ENCODE results near the gene NCBP3. TPM values are rescaled to one million over a fixed set of nuclear protein-coding genes. Genes with fewer than 3 reads are reported as not detected.

NCBP3 gene
- total and polyA plus RNA-seq, 2 of the 4 experiments (the other 2 are of a cell fraction) = 10.8 to 13.5 TPM

DNA sequence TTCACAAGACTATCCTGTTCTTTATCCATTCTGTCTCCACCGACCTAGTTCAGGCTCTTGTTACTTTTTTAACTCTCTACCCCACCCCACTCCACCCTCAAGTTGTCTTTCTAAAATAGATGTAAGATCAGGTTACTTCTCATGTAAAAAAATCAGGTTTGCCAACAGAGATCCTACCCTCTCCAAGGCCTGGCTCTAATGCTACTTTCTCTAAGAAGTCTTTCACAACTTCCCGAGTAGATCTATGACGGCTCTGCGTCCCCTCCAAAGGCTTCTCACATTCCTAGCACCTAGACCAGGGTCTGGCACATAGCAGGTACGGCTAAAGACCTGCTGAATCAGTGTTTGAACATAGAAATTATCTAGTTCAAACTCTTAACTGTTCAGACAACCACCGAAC lies 30.9 kb downstream of the NCBP3 start:
- Histone ChIP-seq H4K8ac (ENCODE audit: low read depth in 2 of 2, low read length in 2 of 2) (no peak overlapping the region), H2AFZ (replicated peaks; ENCODE audit: low read length, poor library complexity) (no peak overlapping the region), H3K23ac (ENCODE audit: low read depth, low read length) (no peak overlapping the region), H2BK120ac (ENCODE audit: low read depth, low read length) (no peak overlapping the region), H3K36me3 (ENCODE audit: control insufficient read depth, insufficient read depth, low read length) (peaks cover 50% of the 10 kb centered on the region), H3K79me1 (ENCODE audit: low read depth in 1 of 2, low read length in 2 of 2) (peaks cover 3 to 6% of the 10 kb centered on the region in 2 experiments; a peak in 1 of 4 replicates), H3K4me2 (ENCODE audit: low read depth, low read length) (no peak overlapping the region), H2BK15ac (ENCODE audit: low read depth, low read length) (no peak overlapping the region), H3K4me3 (ENCODE audit: insufficient read depth, low read depth, low read length) (no peak overlapping the region), H2BK5ac (ENCODE audit: low read depth, low read length, poor library complexity, severe bottlenecking) (no peak overlapping the region), H3K14ac (replicated peaks; ENCODE audit: low read depth, low read length) (no peak overlapping the region), H4K20me1 (ENCODE audit: insufficient read depth, low read length) (no peaks in the 10 kb centered on the region), H2AK5ac (ENCODE audit: low read depth, low read length) (no peak overlapping the region), H3K27me3 (ENCODE audit: control insufficient read depth, insufficient read depth, low read length) (no peaks in the 10 kb centered on the region), H3K9me3 (ENCODE audit: control insufficient read depth, insufficient read depth, low read length) (no peaks in the 10 kb centered on the region), H3K4ac (ENCODE audit: low read depth, low read length) (no peak overlapping the region), H2BK20ac (ENCODE audit: low read depth, low read length) (no peak overlapping the region), H3K4me1 (ENCODE audit: control insufficient read depth, insufficient read depth, low read length) (no peaks in the 10 kb centered on the region), H4K5ac (ENCODE audit: low read depth, low read length) (no peak overlapping the region), H3K9ac (ENCODE audit: low read depth, low read length) (no peak overlapping the region), H2AK9ac (replicated peaks; ENCODE audit: low read depth, low read length, poor library complexity) (no peak overlapping the region), H3K18ac (ENCODE audit: low read depth, low read length) (no peak overlapping the region), H4K91ac (ENCODE audit: insufficient read depth, low read depth, low read length) (no peak overlapping the region), H3K56ac (ENCODE audit: extremely low read depth, insufficient read depth, low read length) (no peak overlapping the region), H3K9me1 (ENCODE audit: insufficient read depth, low read length) (peaks cover 3% of the 10 kb centered on the region; the same call in 1 of the 2 replicates), H3K27ac (ENCODE audit: insufficient read depth, low read length) (no peak overlapping the region)
- CTCF ChIA-PET = interaction anchor here (0.6 kb wide), 1 partner anchor 187 kb away, joined by 3 read pairs; no protein-coding TSS in a partner anchor
- dilution Hi-C loops (cut with HindIII; ENCODE audit: low sequenced_read_pairs, unreplicated experiment) = no loop called here
- DNase-seq (no peak), ATAC-seq (ENCODE audit: low read depth) (no peak)
- intact Hi-C loops (cut with micrococcal nuclease) = no loop called here
- 100% methylated on average over 1 of the region's 6 CpGs; no CpG with 5 or more reads in 1 of the 2 experiments for WGBS, 2 experiments (ENCODE audit: extremely low coverage in 2 of 2, insufficient read length in 1 of 2)
- BruUV-seq (replicated peaks) = no TSS peak
- no peak for TF ChIP-seq SMC3 (IDR thresholded peaks at IDR 0.05; ENCODE audit: low read depth, low read length)
- no peak for TF ChIP-seq NFE2L2 (IDR thresholded peaks at IDR 0.05; ENCODE audit: low read depth, low read length)
- no peak for TF ChIP-seq CHD1 (IDR thresholded peaks at IDR 0.05; ENCODE audit: low read depth, low read length)
- TF ChIP-seq BHLHE40 (IDR thresholded peaks at IDR 0.05; ENCODE audit: low read depth, low read length) = no peak
- TF ChIP-seq RAD21 (IDR thresholded peaks at IDR 0.05; ENCODE audit: low read length) = no peak
- TF ChIP-seq, protein P1, sequence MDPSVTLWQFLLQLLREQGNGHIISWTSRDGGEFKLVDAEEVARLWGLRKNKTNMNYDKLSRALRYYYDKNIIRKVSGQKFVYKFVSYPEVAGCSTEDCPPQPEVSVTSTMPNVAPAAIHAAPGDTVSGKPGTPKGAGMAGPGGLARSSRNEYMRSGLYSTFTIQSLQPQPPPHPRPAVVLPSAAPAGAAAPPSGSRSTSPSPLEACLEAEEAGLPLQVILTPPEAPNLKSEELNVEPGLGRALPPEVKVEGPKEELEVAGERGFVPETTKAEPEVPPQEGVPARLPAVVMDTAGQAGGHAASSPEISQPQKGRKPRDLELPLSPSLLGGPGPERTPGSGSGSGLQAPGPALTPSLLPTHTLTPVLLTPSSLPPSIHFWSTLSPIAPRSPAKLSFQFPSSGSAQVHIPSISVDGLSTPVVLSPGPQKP (IDR thresholded peaks at IDR 0.05; ENCODE audit: borderline replicate concordance, low read depth, low read length) = no peak
- no peak for TF ChIP-seq FOS (IDR thresholded peaks at IDR 0.05; ENCODE audit: low read depth, low read length)
- TF ChIP-seq RCOR1 (IDR thresholded peaks at IDR 0.05; ENCODE audit: insufficient replicate concordance, low read length) = no peak
- no peak for TF ChIP-seq MXI1 (IDR thresholded peaks at IDR 0.05; ENCODE audit: borderline replicate concordance, low read depth, low read length)
- no peak for TF ChIP-seq CEBPB (IDR thresholded peaks at IDR 0.05; ENCODE audit: low read depth, low read length)
- no peak for TF ChIP-seq RFX5 (IDR thresholded peaks at IDR 0.05; ENCODE audit: low read depth, low read length)
- TF ChIP-seq USF2 (IDR thresholded peaks at IDR 0.05; ENCODE audit: low read depth, low read length) = no peak
- TF ChIP-seq, protein P2, sequence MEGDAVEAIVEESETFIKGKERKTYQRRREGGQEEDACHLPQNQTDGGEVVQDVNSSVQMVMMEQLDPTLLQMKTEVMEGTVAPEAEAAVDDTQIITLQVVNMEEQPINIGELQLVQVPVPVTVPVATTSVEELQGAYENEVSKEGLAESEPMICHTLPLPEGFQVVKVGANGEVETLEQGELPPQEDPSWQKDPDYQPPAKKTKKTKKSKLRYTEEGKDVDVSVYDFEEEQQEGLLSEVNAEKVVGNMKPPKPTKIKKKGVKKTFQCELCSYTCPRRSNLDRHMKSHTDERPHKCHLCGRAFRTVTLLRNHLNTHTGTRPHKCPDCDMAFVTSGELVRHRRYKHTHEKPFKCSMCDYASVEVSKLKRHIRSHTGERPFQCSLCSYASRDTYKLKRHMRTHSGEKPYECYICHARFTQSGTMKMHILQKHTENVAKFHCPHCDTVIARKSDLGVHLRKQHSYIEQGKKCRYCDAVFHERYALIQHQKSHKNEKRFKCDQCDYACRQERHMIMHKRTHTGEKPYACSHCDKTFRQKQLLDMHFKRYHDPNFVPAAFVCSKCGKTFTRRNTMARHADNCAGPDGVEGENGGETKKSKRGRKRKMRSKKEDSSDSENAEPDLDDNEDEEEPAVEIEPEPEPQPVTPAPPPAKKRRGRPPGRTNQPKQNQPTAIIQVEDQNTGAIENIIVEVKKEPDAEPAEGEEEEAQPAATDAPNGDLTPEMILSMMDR (conservative IDR thresholded peaks at IDR 0.05; ENCODE audit: low read depth, low read length) = no peak
- TF ChIP-seq MAZ (IDR thresholded peaks at IDR 0.05; ENCODE audit: borderline replicate concordance, low read depth, low read length) = no peak
- TF ChIP-seq MAFK (IDR thresholded peaks at IDR 0.05; ENCODE audit: low read depth, low read length) = no peak
- TF ChIP-seq POLR2A (IDR thresholded peaks at IDR 0.05; ENCODE audit: low read depth, low read length) = no peak
- in situ Hi-C loops (cut with MboI; ENCODE audit: low sequenced_read_pairs) = loop anchor here (25.0 kb wide), 1 partner anchor 778 kb away; no protein-coding TSS in a partner anchor
- POLR2A ChIA-PET (ENCODE audit: unreplicated experiment) = no interaction called here

Measured in IMR-90 (cell line).